Inferior parietal cortex (tissue), 1 donor: ENCODE results near the gene RAB31.

Experiments
- DNase-seq: peaks from one replicate; pipeline ENCODE4 v3.0.0-alpha.2; 2016; ENCODE audit errors: extremely low spot score

Gene RAB31

DNA sequence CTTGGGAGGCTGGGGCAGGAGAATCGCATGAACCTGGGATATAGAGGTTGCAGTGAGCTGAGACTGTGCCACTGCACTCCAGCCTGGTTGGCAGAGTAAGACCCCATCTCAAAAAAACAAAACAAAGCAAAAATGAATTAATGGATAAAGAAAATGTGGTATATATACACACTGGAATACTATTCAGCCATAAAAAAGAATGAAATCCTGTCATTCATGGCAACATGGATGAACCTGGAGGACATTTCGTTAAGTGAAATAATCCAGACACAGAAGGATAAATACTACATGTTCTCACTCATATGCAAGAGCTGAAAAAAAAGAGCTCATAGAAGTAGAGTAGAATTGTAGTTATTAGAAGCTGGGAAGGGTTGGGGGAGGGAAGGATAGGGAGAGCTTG is 80.8 kb downstream of the RAB31 start:
- no peak for DNase-seq

- DNase-seq = no peak
Measured at GRCh38 chr18:9790261-9790660, 82.2 kb downstream of the RAB31 start.

- DNase-seq = no peak
Measured at GRCh38 chr18:9791991-9792390, 83.9 kb downstream of the RAB31 start.

DNA sequence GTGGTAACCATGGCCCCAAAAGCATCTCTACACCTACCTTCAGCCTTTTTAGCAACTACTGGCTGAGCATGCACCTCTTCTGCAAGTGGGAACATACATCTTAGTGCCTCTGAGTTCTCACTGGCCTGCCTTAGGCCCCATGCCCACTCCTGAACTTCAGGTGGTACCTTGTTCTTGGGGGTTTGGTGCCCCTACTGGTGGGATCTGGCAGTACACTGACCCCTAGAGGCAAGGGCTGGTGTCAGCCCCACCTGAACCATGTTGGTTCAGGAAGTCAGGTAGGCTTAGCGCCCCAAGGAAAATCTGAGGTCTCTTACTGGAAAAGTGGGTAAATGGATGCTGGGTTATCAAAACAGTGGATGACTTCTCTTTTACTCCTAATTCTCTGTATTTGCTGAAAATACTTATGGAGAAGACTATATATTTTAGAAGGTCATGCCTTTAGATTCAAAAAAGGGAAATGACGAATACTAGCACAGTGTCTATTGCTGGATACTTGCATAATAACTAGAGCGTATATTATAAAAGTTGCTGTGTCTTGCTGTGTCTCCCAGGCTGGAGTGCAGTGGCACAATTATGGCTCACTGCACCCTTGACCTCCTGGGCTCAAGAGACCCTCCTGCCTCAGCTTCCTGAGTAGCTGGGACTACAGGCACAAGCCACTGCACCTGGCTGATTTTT is 84.6 kb downstream of the RAB31 start:
- DNase-seq = no peak

GRCh38 chr18:9796011-9796410 is 87.9 kb downstream of the RAB31 start:
- no peak for DNase-seq

GRCh38 chr18:9796935-9797549 is 88.9 kb downstream of the RAB31 start:
- peak; percentile 81 for DNase-seq

DNA sequence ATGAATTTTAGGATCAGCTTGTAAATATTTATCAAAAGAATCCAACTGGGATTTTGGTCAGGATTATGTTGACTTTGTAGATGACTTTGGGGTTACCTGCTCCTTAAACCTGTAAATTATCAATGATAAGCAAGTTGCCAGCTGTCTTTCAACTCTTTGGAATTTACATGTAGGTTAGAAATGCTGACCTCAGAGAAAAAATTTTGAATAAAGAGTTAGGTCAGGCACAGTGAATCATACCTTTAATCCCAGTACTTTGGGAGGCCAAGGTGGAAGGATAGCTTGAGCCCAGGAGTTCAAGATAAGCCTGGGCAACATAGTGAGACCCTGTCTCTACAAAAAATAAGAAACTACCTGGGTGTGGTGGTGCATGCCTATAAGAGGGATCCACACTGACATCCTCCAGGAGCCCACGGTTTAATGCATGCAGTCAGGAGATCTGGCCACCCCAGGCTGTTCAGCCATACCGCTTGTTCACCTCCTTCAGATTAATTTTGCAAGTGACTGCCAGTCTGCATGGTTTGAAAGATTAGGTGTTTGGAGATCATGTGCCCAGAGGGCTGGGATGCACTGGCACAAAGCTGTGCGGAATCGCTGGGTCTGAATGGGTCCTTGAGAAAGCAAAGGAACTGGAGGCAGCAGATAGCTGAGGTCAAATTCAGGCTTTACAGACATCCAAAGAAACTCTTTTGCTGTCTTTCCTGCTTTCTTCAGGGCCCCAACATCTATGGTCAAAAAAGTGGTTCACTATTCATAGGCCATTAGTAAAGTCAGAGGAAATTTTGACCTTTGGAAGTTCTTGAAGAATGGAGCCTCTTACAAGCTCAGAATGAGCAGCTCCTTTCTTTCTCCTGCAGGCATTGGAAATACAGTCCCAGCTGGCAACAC is 94.3 kb downstream of the RAB31 start:
- no peak for DNase-seq

DNA sequence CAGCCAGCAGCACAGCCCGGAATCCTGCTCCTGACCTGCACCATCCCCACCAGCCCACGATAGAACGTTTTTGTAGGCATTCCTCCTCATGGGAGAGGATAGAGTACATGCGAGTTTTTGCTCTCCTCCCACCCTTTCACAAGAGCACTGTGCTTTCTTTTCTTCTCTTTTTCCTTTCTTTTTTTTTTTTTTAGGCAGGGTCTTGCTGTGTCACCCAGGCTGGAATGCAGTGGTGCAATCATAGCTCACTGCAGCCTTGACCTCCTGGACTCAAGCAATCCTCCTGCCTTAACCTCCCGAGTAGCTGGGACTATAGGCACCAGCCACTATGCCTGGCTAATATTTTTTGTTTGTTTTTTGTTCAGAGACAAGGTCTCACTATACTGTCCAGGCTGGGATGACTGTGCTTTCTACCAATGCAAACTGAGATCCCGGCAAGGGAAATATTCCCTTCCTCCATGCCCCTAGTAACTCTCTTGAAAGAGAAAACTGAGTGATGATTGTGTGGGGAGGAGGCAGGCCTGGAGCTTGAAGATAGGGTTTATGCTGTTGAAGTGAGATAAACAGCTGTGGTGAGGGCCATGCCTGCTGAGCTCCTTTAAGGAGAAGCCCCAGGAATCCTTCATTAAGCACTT is 95.1 kb downstream of the RAB31 start:
- no peak for DNase-seq

DNA sequence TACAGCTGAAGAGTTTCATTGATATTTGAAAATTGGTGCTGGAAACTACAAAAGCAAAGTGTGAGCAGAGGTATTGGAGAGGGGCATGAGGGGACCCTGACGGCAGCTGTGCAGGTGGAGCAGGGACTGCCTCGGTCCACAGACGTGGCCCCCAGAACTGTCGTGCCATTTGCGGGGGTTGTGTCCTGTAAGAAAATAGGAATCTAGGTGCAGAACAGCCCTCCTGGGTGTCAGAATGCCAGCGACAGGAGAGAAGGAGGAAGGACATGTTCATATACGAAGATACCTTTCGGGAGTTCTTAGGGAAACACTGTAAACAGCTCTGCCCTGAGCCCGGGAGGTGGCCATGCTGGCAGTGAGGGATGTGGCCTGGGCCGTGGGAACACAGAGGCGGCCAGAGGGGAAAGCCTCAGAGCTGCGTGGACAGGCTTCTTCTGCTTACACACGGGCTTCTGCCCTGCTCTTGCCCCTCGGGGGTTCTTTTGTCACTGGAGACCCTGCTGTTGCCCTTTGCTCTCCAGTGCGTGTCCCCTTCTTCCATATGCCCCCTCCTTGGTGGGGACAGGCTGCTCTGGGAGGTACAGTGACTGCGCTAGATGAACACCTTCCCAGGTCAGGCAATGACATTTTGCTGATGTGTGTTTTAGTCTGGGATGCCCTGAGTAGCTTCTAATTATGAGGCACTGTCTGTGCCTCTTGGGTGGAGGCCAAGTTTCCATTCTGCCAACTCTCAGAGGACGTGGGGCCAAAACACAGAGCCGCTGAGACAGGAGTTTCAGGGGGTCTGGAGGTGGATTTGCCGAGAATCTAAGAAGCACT is 95.8 kb downstream of the RAB31 start:
- DNase-seq = no peak

- DNase-seq = no peak
Measured at GRCh38 chr18:9804517-9805104, 96.5 kb downstream of the RAB31 start.

- DNase-seq = no peak
Measured at GRCh38 chr18:9806905-9807304, 98.8 kb downstream of the RAB31 start.

DNA sequence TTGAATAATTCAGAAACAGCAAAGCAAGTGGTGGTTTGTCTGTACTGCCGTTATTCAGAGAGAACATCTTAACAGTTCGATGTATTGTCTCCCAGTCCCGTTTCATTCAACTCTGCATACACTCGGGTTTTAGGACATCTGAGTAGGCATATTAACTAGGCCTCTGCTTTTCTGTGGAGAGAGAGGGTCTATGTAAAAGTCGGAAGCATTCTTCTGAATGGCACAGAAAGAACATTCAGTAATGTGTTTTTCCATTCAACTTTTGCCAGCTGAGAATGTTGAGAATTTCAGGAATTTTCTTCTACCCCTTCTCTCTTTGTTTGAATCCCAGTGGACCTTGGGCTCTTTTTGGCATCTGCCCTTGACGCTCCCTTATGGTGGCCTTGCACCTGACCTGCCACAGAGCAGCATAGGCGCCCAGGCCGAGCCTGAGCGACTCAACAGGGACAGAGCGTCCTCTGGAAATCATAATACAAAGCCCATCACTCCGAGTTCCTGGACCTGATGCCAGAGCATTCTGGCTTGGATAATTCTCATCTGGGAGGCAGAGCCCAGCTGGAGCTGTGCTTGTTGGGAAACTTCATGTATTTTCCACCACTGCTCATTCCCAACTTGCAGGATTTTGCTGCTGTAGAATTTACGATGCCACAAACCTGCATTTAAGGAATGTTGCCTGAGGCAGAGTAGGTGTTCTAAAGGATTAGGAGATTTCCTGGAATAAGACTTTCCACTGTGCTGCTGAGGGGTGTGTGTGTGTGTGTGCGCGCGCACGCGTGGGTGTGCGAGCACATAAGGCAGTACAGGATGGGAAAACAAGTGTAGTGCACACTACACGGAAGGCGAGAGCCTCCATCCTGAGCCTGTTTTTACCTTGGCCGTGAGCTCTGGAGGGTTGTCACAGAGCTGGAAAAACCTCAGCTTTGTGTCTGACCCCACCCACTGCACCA is 100.5 kb downstream of the RAB31 start:
- peak; percentile 62 for DNase-seq

GRCh38 chr18:9809697-9810096 is 101.6 kb downstream of the RAB31 start:
- no peak for DNase-seq

- no peak for DNase-seq
Measured at GRCh38 chr18:9810299-9810698, 102.2 kb downstream of the RAB31 start.

DNA sequence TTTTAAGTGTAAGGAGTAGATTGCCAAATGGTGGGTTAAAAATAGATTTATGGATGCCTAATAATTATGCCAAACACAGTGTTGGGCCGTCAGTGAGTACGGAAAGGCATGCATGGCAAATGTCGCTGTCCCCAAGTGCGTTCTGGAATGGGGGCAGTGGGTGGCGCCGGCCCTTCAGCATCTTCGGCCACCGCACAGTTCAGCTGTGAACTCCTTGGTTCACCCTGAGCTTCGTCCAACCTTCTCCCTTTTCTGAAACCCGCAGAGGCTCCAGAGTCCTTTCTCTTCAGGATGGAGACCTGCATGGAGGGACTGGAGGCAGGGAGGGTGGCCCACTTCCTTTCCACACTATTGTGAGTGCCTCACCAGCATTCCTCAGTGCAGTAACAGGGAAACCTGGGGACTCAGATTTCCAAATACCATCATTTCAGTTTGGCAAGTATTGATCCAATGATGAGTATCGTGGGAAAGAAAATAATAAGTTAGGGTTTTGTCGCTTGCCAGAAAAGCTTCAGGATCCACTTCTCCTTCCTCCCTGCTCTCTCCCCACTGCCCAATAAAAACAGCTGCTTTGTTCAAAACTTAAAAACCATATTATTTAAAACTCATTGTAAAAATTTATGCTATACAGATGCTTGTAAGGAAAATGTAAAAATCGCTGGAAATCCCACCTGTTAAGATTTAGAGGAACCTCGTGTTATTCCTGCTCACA is 103.0 kb downstream of the RAB31 start:
- DNase-seq = no peak

GRCh38 chr18:9811978-9812377 is 103.9 kb downstream of the RAB31 start:
- no peak for DNase-seq

DNA sequence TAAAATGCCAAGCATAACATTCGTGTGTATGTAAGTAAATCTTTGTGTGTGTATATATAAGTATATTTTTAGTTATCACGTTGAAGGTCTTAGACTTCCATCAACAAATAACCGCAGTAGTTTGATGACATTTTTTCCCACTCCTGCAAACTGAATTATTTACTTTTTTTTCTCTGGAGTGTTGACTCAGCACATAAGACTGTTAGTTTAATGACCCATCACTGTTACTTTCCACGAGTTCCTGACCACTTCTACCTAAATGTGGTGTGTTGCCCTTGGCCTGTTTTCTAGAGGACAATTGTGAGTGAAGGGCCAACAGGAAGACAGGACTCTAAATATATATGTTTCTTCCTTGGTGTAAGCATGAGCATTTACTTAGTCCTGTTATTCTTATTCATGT is 106.3 kb downstream of the RAB31 start:
- no peak for DNase-seq

DNA sequence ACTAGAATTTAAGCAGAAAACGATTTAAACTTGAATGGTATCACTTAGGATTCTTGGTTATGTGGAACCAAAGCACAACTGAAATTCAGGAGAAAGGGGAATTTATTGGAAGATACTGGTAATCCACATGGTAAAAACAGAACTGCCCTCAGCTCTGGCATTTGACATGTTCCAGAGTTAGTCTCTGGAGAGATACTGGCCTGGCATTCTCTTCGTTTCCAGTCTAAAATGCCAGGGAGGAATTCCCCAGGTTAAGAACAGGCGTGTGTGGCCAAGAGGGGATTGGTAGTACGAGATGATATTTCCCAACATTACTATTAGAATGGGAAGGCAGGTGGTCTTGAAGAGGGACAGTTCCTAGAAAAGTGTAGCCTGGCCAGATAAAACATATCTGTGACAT is 109.2 kb downstream of the RAB31 start:
- no peak for DNase-seq

- DNase-seq = no peak
Measured at GRCh38 chr18:9817725-9818422, 109.8 kb downstream of the RAB31 start.
